Suppressor macrophage treated with lipopolysaccharide for 4 hours (primary cell): ENCODE measurements around the gene SPP1.

Source experiments
- DNase-seq: peaks from one replicate; pipeline ENCODE4 v3.0.0-alpha.2; 2020

The SPP1 gene

GRCh38 chr4:88027611-88028608, 52.4 kb downstream of the SPP1 start:
- DNase-seq = peak; percentile 82

- DNase-seq = peak; percentile 57
Observed at GRCh38 chr4:88028946-88029345, 53.4 kb downstream of the SPP1 start.

- DNase-seq = no peak
Observed at GRCh38 chr4:88029556-88029955, 54.0 kb downstream of the SPP1 start.

- DNase-seq = no peak
Observed at GRCh38 chr4:88030565-88031310, 55.2 kb downstream of the SPP1 start.
